K562 (cell line): ENCODE results near the gene NGRN. TPM values are rescaled to one million over a fixed set of nuclear protein-coding genes. Genes with fewer than 3 reads are reported as not detected.

ENCODE experiments used
- ATAC-seq: fragments of 200-7000 bp; cut with Tn5 transposase; 3 replicates; pipeline ENCODE4 v1.9.1; 2020; ENCODE audit warnings: moderate library complexity
- BruUV-seq: library from RNA; stranded (reverse); fragments of 400-500 nt; replicated peaks from 2 replicates; lab custom pipeline; 2021; lab: Mats Ljungman, UMichigan
- CTCF ChIA-PET: fragments of 300-600 bp; formaldehyde crosslinking; extraction: SDS; loops from one replicate; lab custom pipeline; 2021; ENCODE audit warnings: low intra/inter-chr PET ratio; lab: Yijun Ruan, JAX
- POLR2A ChIA-PET: fragments of 300-600, 350-650 bp; sonication (Branson Sonifier 250); formaldehyde crosslinking; extraction: SDS; loops from one replicate; lab custom pipeline; 2021; ENCODE audit warnings: antibody characterized with exemption, inconsistent platforms; lab: Yijun Ruan, JAX
- DNase-seq, 4 experiments: peaks; one replicate each; pipeline versions ENCODE4 v3.0.0 to v3.0.0-alpha.2; 2011 to 2018; ENCODE audit warnings: low spot score in 3 of 4, mixed read lengths in 3 of 4; ENCODE audit errors: extremely low read depth in 1 of 4
- FAIRE-seq: peaks from 2 replicates; lab custom pipeline; 2011; peaks lifted over from hg19 to GRCh38; lab: Jason Lieb, UNC
- H2AFZ ChIP-seq: 2 replicates; pipeline ENCODE4 v1.6.0; 2011; ENCODE audit warnings: low read depth, low read length, control low read depth, inconsistent platforms
- H3K27ac ChIP-seq: fragments of 200-600 bp; 3 replicates; pipeline ENCODE4 v1.8.0; 2011; ENCODE audit warnings: low read depth, mild to moderate bottlenecking, control low read depth, inconsistent platforms, low read length, moderate library complexity, mixed read lengths; ENCODE audit errors: extremely low read depth
- H3K27me3 ChIP-seq, 2 experiments: fragments of 300-600 bp in 1 of 2; 2 replicates in 1 of 2; 3 replicates in 1 of 2; pipeline versions ENCODE4 v1.6.0 to v1.8.0; 2011; ENCODE audit warnings: inconsistent platforms in 2 of 2, low read length in 2 of 2, mild to moderate bottlenecking in 1 of 2, mixed read lengths in 1 of 2, moderate library complexity in 1 of 2; ENCODE audit not compliant: control insufficient read depth in 2 of 2, insufficient read depth in 2 of 2
- H3K36me3 ChIP-seq: fragments of 300-600 bp; 3 replicates; pipeline ENCODE4 v1.8.0; 2011; ENCODE audit warnings: mild to moderate bottlenecking, low read length, inconsistent platforms; ENCODE audit not compliant: control insufficient read depth, insufficient read depth
- H3K4me1 ChIP-seq, 2 experiments: fragments of 200-600 bp in 1 of 2; replicated peaks in 1 of 2; 2 replicates in 1 of 2; 3 replicates in 1 of 2; pipeline versions ENCODE4 v1.5.1 to v1.8.0; 2011; ENCODE audit warnings: inconsistent platforms in 2 of 2, low read length in 2 of 2, mild to moderate bottlenecking in 1 of 2, mixed read lengths in 1 of 2, moderate library complexity in 1 of 2; ENCODE audit not compliant: control insufficient read depth in 2 of 2, insufficient read depth in 2 of 2
- H3K4me2 ChIP-seq: 2 replicates; pipeline ENCODE4 v1.6.1; 2011; ENCODE audit warnings: low read length, control low read depth, inconsistent platforms, mixed read lengths; ENCODE audit not compliant: insufficient read depth
- H3K4me3 ChIP-seq: fragments of 200-600 bp; sonication (generic), shearing (Covaris generic); 2 replicates; pipeline ENCODE4 v1.5.1; 2016; ENCODE audit warnings: control low read depth, inconsistent platforms
- H3K79me2 ChIP-seq: fragments of 200-600 bp; 3 replicates; pipeline ENCODE4 v1.8.0; 2011; ENCODE audit warnings: low read length, inconsistent platforms; ENCODE audit not compliant: control insufficient read depth, insufficient read depth
- H3K9ac ChIP-seq, 2 experiments: 2 replicates each; pipeline versions ENCODE4 v1.6.0 to v1.6.1; 2011; ENCODE audit warnings: low read depth in 2 of 2, low read length in 2 of 2, control low read depth in 1 of 2, inconsistent platforms in 1 of 2, mild to moderate bottlenecking in 1 of 2, mixed read lengths in 1 of 2; ENCODE audit not compliant: insufficient read depth in 1 of 2
- H3K9me1 ChIP-seq: one replicate; pipeline ENCODE4 v1.6.0; 2011; ENCODE audit warnings: inconsistent platforms, mild to moderate bottlenecking, low read length, moderate library complexity; ENCODE audit not compliant: control insufficient read depth, insufficient read depth
- H3K9me3 ChIP-seq: replicated peaks from 2 replicates; pipeline ENCODE4 v1.5.1; 2011; ENCODE audit warnings: low read depth, low read length, inconsistent platforms; ENCODE audit not compliant: control insufficient read depth, insufficient read depth
- H4K20me1 ChIP-seq: replicated peaks from 2 replicates; pipeline ENCODE4 v1.6.1; 2011; ENCODE audit warnings: low read length, inconsistent platforms, mixed read lengths; ENCODE audit not compliant: control insufficient read depth, insufficient read depth
- BCOR ChIP-seq: fragments of 450-650 bp; IDR thresholded peaks from 2 replicates; pipeline ENCODE4 v1.6.1; 2016
- HEY1 ChIP-seq: fragments of 250-450 bp; sonication (Bioruptor Pico); IDR thresholded peaks from 2 replicates; pipeline ENCODE4 v1.5.0; 2020; ENCODE audit warnings: mild to moderate bottlenecking, moderate library complexity, borderline replicate concordance
- KAT8 ChIP-seq: fragments of 450-650 bp; IDR thresholded peaks from 2 replicates; pipeline ENCODE4 v1.6.1; 2016; ENCODE audit warnings: low read depth, mild to moderate bottlenecking
- NFE2L1 ChIP-seq: fragments of 450-650 bp; IDR thresholded peaks from 2 replicates; pipeline ENCODE4 v1.6.1; 2016; ENCODE audit warnings: missing genetic modification characterization, low read depth, mild to moderate bottlenecking, missing compliant biosample characterization, moderate library complexity, borderline replicate concordance
- POLR2A ChIP-seq: fragments of 450-650 bp; conservative IDR thresholded peaks from 2 replicates; pipeline ENCODE4 v1.6.1; 2016
- POLR2G ChIP-seq: fragments of 200-400 bp; formaldehyde crosslinking; IDR thresholded peaks from 2 replicates; pipeline ENCODE4 v1.6.1; 2017; ENCODE audit warnings: low read depth, mild to moderate bottlenecking, antibody characterized with exemption, low read length, moderate library complexity
- RBFOX2 ChIP-seq: fragments of 200-400 bp; formaldehyde crosslinking; IDR thresholded peaks from 2 replicates; pipeline ENCODE4 v1.6.1; 2017; ENCODE audit warnings: low read depth, mild to moderate bottlenecking, low read length, moderate library complexity
- SUPT5H ChIP-seq: fragments of 450-650 bp; IDR thresholded peaks from 2 replicates; pipeline ENCODE4 v1.6.1; 2016
- ZFPM2 ChIP-seq: fragments of 250-450 bp; sonication (Bioruptor Pico); IDR thresholded peaks from 2 replicates; pipeline ENCODE4 v1.5.1; 2022; ENCODE audit warnings: mild to moderate bottlenecking
- ZNF311 ChIP-seq: fragments of 250-450 bp; sonication (Bioruptor Pico); IDR thresholded peaks from 2 replicates; pipeline ENCODE4 v1.4.0; 2020; ENCODE audit warnings: mild to moderate bottlenecking, moderate library complexity
- ZNF707 ChIP-seq: fragments of 250-450 bp; sonication (Bioruptor Pico); conservative IDR thresholded peaks from 2 replicates; pipeline ENCODE4 v1.8.0; 2022; ENCODE audit warnings: inconsistent platforms, mild to moderate bottlenecking, moderate library complexity
- ZSCAN32 ChIP-seq: fragments of 450-650 bp; formaldehyde crosslinking; IDR thresholded peaks from 2 replicates; pipeline ENCODE4 v1.4.0; 2020; ENCODE audit warnings: mild to moderate bottlenecking, moderate library complexity
- WGBS: fragments of 100-300 bp; shearing (Covaris generic); methylation state at CpG from one replicate; pipeline ENCODE4 v1.1.6; 2016; ENCODE audit warnings: low coverage, mixed read lengths; ENCODE audit not compliant: insufficient coverage; ENCODE audit errors: missing lambda C conversion rate; 5-methylcytosine and 5-hydroxymethylcytosine counted together
- in situ Hi-C: fragments of 300-500 bp; cut with MboI; formaldehyde crosslinking; loops from 4 replicates; pipeline ENCODE4 v1.15.0; 2018; ENCODE audit warnings: inconsistent platforms, mixed read lengths
- intact Hi-C: fragments of 100-400 bp; cut with micrococcal nuclease; formaldehyde crosslinking; loops from 2 replicates; pipeline ENCODE4 v1.14.2; 2022
- polyA plus RNA-seq, 8 experiments: library from polyadenylated mRNA; depleted of rRNA in 4 of 8; stranded (reverse) in 5 of 8; unstranded in 3 of 8; fragments of >200 nt; fragmentation: Nextera tagmentation in 2 of 8; fragmentation: Illumina TruSeq in 1 of 8; extraction: Ambion mirVana in 2 of 8; extraction: Trizol in 1 of 8; gene quantifications; 2 replicates each; pipeline versions ENCODE4 v1.2.1 to v1.2.3, GENCODE V29; 2011 to 2014; ENCODE audit warnings: inconsistent platforms in 1 of 8, missing spikeins in 1 of 8
- total RNA-seq, 7 experiments: library from RNA; depleted of rRNA in 6 of 7; stranded (reverse); fragments of >200 nt in 6 of 7; fragmentation: Illumina TruSeq in 2 of 7; extraction: Trizol in 2 of 7; gene quantifications; 2 replicates each; pipeline versions ENCODE4 v1.2.1 to v1.2.3, GENCODE V29; 2011 to 2021; ENCODE audit warnings: low replicate concordance in 1 of 7
- TF ChIP-seq, protein P1 (sequence below): sonication (generic); formaldehyde crosslinking; IDR thresholded peaks from 2 replicates; pipeline ENCODE4 v1.8.1; 2023; ENCODE audit warnings: mild to moderate bottlenecking, missing genetic modification reagents

NGRN gene
- total and polyA plus RNA-seq, 9 of the 15 experiments (the other 6 are each of a cell fraction or from before 2014, with no cell fraction given) = 14.0 to 73.4 (median 60.0) TPM

DNA sequence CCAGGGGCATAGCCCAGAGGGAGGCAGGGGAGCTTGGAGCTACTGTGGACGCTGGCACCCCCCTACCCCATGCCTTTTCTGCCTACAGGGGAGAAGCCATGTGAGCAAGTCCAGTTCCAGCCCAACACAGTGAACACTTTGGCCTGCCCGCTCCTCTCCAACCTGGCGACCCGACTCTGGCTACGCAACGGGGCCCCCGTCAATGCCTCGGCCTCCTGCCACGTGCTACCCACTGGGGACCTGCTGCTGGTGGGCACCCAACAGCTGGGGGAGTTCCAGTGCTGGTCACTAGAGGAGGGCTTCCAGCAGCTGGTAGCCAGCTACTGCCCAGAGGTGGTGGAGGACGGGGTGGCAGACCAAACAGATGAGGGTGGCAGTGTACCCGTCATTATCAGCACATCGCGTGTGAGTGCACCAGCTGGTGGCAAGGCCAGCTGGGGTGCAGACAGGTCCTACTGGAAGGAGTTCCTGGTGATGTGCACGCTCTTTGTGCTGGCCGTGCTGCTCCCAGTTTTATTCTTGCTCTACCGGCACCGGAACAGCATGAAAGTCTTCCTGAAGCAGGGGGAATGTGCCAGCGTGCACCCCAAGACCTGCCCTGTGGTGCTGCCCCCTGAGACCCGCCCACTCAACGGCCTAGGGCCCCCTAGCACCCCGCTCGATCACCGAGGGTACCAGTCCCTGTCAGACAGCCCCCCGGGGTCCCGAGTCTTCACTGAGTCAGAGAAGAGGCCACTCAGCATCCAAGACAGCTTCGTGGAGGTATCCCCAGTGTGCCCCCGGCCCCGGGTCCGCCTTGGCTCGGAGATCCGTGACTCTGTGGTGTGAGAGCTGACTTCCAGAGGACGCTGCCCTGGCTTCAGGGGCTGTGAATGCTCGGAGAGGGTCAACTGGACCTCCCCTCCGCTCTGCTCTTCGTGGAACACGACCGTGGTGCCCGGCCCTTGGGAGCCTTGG, 37.4 kb upstream of the NGRN start:
- TF ChIP-seq BCOR (no peak), POLR2G (peak; percentile 63), HEY1 (no peak)
- Histone ChIP-seq H3K36me3 (peaks cover 92% of the 10 kb centered on the region), H3K27me3 (no peaks in the 10 kb centered on the region), H4K20me1 (0 out of 2 replicates have a peak, but pooled peaks cover 4% of the 10 kb centered on the region), H3K27ac (no peak overlapping the region), H3K4me1 (peaks cover 7 to 38% of the 10 kb centered on the region in 2 experiments; a peak in 3 of 5 replicates), H2AFZ (no peak overlapping the region), H3K79me2 (peaks cover 19% of the 10 kb centered on the region), H3K9me1 (no peaks in the 10 kb centered on the region), H3K9me3 (no peaks in the 10 kb centered on the region), H3K9ac (peak overlapping the region in 1 of 2 experiments; percentile 50; a peak in 2 of 4 replicates), H3K4me2 (no peak overlapping the region), H3K4me3 (no peak overlapping the region)
- ATAC-seq (no peak), DNase-seq (no peak), FAIRE-seq (no peak)
- ChIA-PET POLR2A (interaction anchor here (0.6 to 0.9 kb wide), 4 partner anchors 8 to 251 kb away, joined by 3 read pairs; partner anchors contain the start of gene SEMA4B), CTCF (no interaction called here)
- BruUV-seq = no TSS peak
- in situ Hi-C loops = no loop called here
- 92% methylated on average over 33 of the region's 38 CpGs for WGBS
- intact Hi-C loops = no loop called here

DNA sequence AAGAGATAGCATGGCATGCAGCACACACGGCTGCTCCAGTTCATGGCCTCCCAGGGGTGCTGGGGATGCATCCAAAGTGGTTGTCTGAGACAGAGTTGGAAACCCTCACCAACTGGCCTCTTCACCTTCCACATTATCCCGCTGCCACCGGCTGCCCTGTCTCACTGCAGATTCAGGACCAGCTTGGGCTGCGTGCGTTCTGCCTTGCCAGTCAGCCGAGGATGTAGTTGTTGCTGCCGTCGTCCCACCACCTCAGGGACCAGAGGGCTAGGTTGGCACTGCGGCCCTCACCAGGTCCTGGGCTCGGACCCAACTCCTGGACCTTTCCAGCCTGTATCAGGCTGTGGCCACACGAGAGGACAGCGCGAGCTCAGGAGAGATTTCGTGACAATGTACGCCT, 36.5 kb upstream of the NGRN start:
- H3K9ac ChIP-seq = peak overlapping the region in 1 of 2 experiments; percentile 43; a peak in 2 of 4 replicates
- no peaks in the 10 kb centered on the region for H3K9me1 ChIP-seq
- TF ChIP-seq NFE2L1 (no peak), ZNF311 (no peak), ZNF707 (CRISPR knock-in tag) (no peak), SUPT5H (0 out of 2 replicates have a peak, but pooled peaks have one; percentile 23), RBFOX2 (0 out of 2 replicates have a peak, but pooled peaks have one; percentile 31), POLR2G (peak; percentile 42; the same call in 1 of the 2 replicates), ZSCAN32 (CRISPR knock-in tag) (no peak), POLR2A (peak; percentile 35; the same call in 1 of the 2 replicates), ZFPM2 (CRISPR knock-in tag) (no peak), KAT8 (no peak)
- TF ChIP-seq, protein P1, sequence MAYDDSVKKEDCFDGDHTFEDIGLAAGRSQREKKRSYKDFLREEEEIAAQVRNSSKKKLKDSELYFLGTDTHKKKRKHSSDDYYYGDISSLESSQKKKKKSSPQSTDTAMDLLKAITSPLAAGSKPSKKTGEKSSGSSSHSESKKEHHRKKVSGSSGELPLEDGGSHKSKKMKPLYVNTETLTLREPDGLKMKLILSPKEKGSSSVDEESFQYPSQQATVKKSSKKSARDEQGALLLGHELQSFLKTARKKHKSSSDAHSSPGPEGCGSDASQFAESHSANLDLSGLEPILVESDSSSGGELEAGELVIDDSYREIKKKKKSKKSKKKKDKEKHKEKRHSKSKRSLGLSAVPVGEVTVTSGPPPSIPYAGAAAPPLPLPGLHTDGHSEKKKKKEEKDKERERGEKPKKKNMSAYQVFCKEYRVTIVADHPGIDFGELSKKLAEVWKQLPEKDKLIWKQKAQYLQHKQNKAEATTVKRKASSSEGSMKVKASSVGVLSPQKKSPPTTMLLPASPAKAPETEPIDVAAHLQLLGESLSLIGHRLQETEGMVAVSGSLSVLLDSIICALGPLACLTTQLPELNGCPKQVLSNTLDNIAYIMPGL = no peak

More for the DNA sequence above, 36.5 kb upstream of the NGRN start:
- ChIA-PET CTCF (no interaction called here), POLR2A (interaction anchor here (0.6 to 0.9 kb wide), 2 partner anchors 8 to 28 kb away, joined by 3 read pairs; partner anchors contain the start of gene SEMA4B)
- peaks cover 25% of the 10 kb centered on the region for H3K79me2 ChIP-seq
- TSS peak; percentile 43 for BruUV-seq
- 0 out of 2 replicates have a peak, but pooled peaks cover 4% of the 10 kb centered on the region for H4K20me1 ChIP-seq
- ATAC-seq (no peak), DNase-seq (no peak), FAIRE-seq (no peak)
- in situ Hi-C loops (no loop called here), intact Hi-C loops (no loop called here)
- H3K4me2 ChIP-seq = no peak overlapping the region
- H3K9me3 ChIP-seq = no peaks in the 10 kb centered on the region
- no peak overlapping the region for H3K4me3 ChIP-seq
- H3K36me3 ChIP-seq = peaks cover 83% of the 10 kb centered on the region
- WGBS = 92% methylated on average over 13 of the region's 15 CpGs
- no peak overlapping the region for H3K27ac ChIP-seq
- H3K4me1 ChIP-seq = peaks cover 7 to 45% of the 10 kb centered on the region in 2 experiments; a peak in 3 of 5 replicates
- no peaks in the 10 kb centered on the region for H3K27me3 ChIP-seq
- H2AFZ ChIP-seq = no peak overlapping the region
